ENCODE results near the gene GPC5.

- TF ChIP-seq EZH2 (IDR thresholded peaks at IDR 0.05; ENCODE audit: borderline replicate concordance, low read length) (no peak), CTCF (IDR thresholded peaks at IDR 0.05; ENCODE audit: low read length) (no peak)
Measured at GRCh38 chr13:92572190-92572589, 1173.8 kb downstream of the GPC5 start.

Data from OCI-LY1 (cell line).